Measurements from ENCODE around the gene COX17.

The COX17 gene

GRCh38 chr3:119652306-119653033 lies 24.7 kb downstream of the COX17 start:
- intact Hi-C loops (cut with DNase I): no loop called here
- DNase-seq: no peak

GRCh38 chr3:119649761-119650160 lies 27.4 kb downstream of the COX17 start:
- no peak for DNase-seq
- intact Hi-C loops (cut with DNase I): no loop called here

DNA sequence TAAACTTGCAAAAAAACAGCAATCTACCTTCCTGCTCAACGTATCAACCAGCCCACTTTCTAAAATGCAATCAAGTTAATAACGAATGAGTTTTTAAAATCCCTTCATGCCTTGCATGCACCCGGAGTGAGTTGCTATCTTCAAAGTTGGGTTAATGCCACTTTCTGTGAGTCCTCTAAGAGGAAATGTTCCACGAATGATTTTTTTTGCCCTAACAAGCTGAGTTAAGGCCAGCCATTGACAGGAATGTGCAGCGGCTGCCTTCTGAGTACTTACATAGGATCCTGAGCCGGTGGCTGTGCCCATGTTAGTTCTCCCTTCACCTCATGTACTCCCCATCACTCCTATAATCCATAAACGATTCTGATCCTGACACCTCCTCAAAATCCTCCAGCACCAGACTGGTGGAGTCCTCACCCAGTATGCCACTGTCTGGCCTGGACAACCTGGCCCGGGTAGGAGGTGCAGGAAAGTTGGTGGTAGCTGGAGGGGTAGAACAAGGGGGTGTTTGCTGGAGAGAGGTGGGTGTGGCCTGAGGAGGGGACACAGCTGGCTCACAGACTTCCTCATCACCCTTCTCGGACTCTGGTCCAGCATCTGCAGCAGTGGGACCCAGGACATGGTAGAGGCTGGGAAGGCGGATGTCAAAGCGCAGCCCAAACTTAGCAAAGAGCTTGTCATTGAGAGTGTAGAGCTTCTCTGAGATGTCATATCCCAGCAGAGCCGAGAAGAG lies 29.2 kb downstream of the COX17 start:
- DNase-seq: no peak
- intact Hi-C loops (cut with DNase I): no loop called here

DNA sequence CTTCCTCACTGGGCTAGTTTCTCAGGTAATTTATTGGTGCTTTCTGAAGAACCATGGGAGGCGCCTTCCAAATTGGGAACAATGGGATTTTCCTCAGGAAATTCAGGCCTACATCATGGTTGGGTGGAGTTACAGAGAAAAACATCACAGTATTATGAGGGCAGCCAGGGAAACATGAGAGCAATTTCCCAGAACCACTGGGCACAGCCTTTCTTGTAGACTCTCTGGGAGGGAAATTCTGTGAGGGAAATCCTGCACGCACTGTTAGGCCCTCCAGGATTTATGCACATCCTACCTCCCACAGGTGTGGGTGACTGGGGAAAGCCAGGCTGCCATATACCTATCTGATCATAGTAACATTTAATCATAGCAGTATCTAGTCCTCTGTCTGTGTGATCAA lies 30.0 kb downstream of the COX17 start:
- intact Hi-C loops (cut with DNase I): no loop called here
- no peak for DNase-seq

- intact Hi-C loops (cut with DNase I): no loop called here
- no peak for DNase-seq
Observed at GRCh38 chr3:119645813-119646212, 31.4 kb downstream of the COX17 start.

GRCh38 chr3:119644481-119644880 lies 32.7 kb downstream of the COX17 start:
- no peak for DNase-seq
- intact Hi-C loops (cut with DNase I): no loop called here

DNA sequence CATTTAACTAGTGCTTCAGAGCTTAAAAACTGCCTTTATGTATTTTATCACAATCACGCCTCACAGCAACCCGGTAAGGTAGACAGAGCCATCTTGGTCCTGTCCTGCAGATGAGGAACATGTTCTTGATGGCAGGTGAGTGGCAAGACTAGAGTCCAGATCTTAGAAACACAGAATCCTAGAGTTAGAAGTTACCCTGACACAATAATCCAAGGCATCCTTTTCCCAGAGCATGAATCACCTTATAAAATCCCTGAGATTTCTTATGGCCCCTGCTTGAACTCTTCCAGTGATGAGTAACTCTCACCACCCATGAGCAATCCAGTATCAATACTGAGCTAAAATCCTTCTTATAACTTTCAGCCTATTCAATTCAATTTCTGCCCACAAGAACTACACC lies 33.7 kb downstream of the COX17 start:
- intact Hi-C loops (cut with DNase I): no loop called here
- DNase-seq: peak in 3 of 42 donors; percentile 13 to 43 (median 42)

DNA sequence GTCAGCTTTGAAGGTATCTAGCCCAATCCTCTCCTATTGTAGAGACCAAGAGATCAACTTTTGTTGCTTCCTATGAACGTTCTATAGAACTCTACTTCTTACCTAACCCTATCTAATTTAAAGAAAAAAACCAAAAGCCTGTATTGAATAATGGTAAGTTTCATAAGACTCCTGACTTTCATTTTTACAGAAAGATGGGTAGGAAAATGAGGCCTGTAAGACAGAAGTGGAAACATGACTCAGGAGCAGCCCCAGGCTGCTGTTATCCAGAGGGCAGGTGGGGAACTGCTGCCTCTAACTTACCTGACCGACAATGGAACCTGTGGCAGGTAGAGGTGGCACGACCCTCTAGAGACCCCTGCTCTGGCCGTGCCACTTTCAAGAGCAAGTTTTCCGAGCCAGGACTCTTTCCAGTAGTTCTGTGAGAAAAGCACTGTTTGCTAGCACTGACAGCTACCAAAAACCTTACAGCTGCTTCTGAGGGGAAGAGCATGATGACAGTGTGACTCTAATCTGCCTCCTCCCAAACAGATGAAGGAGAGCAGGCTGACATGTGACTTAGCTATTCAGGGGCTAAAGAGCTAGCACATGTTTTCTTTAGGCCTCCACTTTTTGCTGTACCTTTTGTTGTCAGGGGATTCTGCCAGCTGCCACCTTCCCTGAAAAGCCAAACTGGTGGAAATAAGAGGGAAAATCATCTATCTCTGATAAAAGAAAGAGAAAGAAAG lies 34.3 kb downstream of the COX17 start:
- peak in 2 of 42 donors; percentile 27 to 32 for DNase-seq
- intact Hi-C loops (cut with DNase I): no loop called here

DNA sequence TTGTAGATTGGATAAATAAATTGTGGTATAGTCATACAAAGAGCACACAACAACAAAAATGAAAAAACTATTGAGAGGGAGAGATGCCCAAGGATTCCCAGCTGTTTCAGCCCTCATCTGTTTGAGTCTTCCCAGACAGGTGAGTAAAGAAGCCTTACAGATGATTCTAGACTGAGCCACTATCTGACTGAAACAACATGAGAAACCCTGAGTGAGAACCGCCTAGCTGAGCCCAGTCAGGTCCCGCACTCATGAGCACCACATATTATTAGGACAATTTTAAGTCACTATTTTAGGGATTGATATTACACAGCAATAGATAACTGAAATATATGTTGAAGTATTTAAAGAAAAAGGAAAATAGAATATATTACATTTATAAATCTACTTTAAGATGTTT lies 35.8 kb downstream of the COX17 start:
- DNase-seq: no peak
- intact Hi-C loops (cut with DNase I): no loop called here

- no peak for DNase-seq
- intact Hi-C loops (cut with DNase I): no loop called here
Observed at GRCh38 chr3:119639494-119640350, 37.5 kb downstream of the COX17 start.

- intact Hi-C loops (cut with DNase I): no loop called here
- DNase-seq: peak in 3 of 42 donors; percentile 9 to 23 (median 17)
Observed at GRCh38 chr3:119637679-119638477, 39.3 kb downstream of the COX17 start.

DNA sequence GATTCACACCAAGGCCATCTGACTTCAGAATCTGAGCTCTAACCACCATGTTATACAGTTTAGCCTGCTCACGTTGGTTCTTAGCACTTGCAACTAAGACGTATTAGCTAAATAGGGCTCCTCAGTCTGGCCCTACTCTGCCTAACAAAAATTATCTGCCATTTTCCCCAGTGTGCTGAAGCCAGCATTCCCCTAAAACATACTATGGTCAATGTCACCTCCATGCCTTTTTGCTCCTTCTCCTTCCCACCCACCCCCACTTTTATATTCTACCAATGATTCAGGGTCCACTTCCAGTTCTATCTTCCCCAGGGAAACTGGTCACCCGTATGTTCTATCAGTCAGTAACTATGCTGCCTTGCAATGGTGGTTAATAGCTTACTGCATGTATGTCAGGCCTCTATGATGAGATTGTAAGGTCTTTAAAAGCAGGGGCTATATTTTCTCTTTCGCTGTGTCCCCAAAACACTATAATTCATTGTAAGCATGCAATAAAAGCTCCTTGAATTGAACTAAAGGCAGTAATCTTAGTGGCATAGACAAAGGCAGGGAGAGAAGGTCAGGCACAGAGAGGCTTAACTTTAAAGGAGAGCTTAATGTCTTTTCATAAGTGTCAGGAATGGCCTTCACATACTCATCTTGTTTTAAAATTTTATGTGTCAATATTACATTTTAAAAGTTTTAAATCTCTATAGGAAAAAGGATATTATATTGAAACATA lies 40.2 kb downstream of the COX17 start:
- DNase-seq: no peak
- intact Hi-C loops (cut with DNase I): no loop called here

- DNase-seq: no peak
- intact Hi-C loops (cut with DNase I): no loop called here
Observed at GRCh38 chr3:119636249-119636648, 41.0 kb downstream of the COX17 start.

DNA sequence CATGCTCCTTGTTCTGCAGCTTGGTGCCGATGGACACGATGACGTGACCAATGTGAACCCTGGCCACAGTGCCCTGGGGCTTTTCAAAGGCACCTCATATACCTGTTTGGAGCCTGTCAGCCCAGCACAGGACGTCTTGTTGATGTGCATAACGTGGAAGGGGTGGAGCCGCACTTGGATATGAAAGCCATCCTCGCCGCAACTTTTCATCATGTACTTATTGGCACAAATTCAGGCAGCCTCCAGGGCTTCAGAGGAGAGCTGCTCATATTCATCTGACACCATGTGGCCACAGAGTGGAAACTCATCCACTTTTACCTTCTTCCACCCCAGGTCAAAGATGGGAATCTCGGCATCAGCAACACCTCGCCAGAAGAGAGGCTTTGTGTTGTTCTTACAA lies 41.5 kb downstream of the COX17 start:
- no peak for DNase-seq
- intact Hi-C loops (cut with DNase I): no loop called here

GRCh38 chr3:119632829-119633228 lies 44.4 kb downstream of the COX17 start:
- DNase-seq: no peak
- intact Hi-C loops (cut with DNase I): no loop called here

DNA sequence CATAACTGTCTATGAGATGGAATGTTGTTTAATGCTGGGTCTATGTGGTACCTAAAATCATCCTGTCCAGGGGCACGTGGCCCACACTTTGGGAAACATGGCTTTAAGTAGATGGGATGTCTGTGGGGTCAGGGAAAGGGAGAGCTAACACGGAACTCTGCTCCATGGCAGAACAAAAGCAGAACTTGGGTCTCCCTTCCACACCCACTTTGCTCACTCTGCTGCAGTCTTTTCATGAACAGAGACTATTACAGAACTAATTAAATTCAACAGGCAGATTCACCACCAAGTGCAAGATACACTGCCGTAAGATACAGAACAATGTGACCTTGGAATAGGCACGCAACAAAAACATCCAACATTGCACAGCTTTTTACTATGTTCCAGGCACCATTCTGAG lies 45.0 kb downstream of the COX17 start:
- DNase-seq: no peak
- intact Hi-C loops (cut with DNase I): no loop called here

- no peak for DNase-seq
- intact Hi-C loops (cut with DNase I): no loop called here
Observed at GRCh38 chr3:119631516-119631915, 45.7 kb downstream of the COX17 start.

DNA sequence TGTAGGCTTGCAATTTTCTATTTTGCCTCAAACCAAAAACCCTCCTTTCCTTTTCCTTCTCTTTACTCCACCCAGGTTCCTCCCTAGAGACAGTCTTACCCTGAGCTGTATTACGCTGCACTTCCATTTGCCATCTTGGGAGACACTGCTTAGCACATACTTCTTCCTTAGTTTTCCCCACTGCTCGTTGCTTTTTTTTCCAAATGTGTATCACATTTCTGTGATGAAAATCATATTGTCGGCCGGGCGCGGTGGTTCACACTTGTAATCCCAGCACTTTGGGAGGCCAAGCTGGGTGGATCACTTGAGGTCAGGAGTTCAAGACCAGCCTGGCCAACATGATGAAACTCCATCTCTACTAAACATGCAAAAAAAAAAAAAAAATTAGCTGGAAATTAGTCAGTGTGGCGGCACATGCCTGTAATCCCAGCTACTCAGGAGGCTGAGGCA lies 46.3 kb downstream of the COX17 start:
- intact Hi-C loops (cut with DNase I): no loop called here

More for the DNA sequence above, 46.3 kb downstream of the COX17 start:
- no peak for DNase-seq
